ENCODE measurements around the gene PITHD1.
"Not testable (repeated sequence)": the region's sequence is repeated elsewhere in the genome, so short reads cannot be mapped to it uniquely, and the experiment has no call there.

Gene PITHD1

DNA sequence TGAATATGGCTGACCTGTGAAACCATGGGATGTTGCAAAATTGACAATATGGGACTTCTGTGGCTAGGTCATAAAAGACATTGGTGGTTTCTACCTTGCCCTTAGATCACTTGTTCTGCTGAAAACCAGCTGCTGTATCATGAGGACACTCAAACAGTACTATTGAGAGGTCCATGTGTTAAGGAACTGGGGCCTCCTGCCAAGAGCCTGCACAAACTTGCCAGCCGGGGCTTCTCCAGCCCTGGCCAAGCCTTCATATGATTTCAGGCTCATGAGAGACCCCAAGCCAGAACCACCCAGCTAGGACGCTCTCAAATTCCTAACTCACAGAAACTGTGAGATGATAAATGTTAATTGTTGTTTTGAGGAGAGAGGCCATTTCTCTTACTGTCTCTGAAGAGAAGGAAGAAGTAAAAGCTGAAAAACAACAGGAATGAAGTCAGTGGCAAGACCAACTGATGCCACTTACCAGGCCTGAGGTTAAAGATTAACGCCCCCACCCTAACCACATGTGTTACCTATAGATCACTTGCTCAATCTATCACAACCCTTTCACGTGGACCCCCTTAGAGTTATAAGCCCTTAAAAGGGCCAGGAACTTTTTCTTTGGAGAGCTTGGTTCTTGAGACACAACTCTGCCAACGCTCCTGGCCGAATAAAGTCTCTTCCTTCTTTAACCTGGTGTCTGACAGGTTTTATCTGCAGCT, 3.9 kb upstream of the PITHD1 start:
- no peak for DNase-seq (ENCODE audit: low read depth)

DNA sequence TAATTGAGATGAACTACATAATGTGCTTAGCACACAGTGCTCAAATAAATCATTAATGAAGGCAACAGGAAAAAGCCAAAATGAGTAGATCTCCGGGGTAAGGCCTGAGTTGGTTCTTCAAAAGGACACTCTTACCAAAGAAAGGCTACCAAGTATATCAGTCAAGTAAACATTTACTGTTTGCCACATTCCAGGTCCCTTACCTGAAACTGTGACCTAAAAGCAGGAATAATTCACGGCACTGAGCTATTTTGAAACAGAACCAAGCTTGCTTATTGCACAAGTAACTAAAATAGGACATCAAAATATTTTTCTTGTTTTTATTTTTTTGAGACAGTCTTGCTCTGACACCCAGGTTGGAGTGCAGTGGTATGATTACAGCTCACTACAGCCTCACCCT, 2.0 kb upstream of the PITHD1 start:
- DNase-seq (ENCODE audit: low read depth): no peak

DNA sequence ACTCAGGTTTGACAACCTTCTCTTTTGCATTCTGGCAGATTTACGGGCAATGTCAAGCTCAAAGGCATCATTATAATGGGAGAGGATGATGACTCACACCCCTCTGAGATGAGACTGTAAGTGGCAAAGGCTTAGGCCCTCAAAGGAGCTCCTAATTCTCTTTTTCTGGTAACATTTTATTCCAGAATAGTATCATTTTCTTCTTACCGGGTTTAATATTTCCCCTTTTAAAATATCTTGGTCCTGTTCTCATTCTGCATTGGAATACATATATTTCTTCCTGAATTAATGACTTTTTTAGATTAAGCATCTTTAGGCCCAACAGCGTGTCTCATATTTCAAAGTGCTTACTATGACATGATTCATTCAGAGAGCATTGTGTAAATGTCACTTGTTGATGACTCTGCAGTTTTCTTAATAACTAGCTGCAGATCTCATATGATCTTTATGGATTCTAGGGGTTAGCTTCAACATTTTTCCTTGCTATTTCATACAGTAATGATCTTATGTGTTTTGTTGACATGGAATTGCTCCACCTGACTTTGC, 1.7 kb downstream of the PITHD1 start:
- DNase-seq (ENCODE audit: low read depth): no peak

DNA sequence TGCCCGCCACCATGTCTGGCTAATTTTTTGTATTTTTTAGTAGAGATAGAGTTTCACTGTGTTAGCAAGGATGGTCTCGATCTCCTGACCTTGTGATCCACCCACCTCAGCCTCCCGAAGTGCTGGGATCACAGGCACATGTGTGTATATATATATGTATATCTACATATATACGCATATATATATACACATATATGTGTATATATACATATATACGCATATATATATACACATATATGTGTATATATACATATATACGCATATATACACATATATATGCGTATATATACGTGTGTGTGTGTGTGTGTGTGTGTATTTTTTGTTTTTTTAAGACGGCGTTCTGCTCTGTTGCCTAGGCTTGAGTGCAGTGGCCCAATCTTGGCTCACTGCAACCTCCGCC, 4.9 kb downstream of the PITHD1 start:
- DNase-seq (ENCODE audit: low read depth): not testable (repeated sequence)

DNA sequence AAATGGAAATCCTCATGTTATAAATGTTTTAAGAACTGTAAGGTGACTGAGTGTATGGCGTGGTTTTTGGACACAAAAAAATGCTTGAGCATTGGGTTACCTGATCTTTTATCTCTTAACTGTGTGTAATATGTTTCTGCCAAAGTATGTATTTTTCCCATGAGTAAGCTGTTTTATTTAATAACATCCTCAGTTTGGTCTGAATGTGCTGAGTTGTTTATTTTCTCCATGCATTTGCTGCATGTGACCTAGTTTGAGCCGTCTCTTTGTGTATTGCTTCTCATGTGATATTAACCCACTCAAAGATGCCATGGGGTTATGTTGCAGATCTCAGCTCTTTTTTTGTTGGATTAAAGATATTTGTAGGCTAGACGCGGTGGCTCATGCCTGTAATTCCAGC, 6.6 kb downstream of the PITHD1 start:
- DNase-seq (ENCODE audit: low read depth): no peak

DNA sequence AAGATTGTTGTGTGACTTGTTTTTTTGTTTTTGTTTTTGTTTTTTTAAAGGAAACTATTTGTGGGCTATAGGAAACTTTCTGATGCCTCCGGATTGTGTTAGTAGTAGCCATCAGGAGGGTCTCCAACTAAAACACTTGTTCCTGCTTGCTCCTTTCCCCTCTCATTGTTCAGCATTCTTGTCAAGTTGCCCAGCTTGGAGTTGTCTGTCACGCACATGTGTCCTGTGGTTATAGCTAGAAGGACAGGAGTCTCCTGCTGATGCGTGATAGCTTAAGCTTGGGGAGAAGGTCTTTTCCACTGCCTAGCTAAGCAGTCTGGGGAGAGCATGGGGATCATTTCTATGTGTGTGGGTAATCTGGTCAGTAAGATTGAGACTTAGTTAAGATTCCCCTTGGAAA, 9.5 kb downstream of the PITHD1 start:
- no peak for DNase-seq (ENCODE audit: low read depth)

DNA sequence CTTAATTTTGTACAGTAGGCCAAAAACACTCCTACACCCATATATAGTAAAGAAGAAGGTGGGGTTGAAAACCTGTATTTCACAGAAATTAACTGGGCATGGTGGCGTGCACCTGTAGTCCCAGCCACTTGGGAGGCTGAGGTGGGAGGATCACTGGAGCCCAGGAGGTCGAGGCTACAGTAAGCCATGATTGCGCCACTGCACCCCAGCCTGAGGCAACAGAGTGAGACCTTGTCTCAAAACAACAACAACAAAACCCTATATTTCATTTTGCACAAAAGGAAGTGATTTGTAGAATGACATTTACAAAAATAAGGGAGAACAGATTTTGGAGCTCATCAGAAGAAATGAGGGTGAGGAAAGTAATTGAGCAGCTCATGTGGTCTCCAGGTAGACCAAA, 10.5 kb downstream of the PITHD1 start:
- DNase-seq (ENCODE audit: low read depth): no peak

DNA sequence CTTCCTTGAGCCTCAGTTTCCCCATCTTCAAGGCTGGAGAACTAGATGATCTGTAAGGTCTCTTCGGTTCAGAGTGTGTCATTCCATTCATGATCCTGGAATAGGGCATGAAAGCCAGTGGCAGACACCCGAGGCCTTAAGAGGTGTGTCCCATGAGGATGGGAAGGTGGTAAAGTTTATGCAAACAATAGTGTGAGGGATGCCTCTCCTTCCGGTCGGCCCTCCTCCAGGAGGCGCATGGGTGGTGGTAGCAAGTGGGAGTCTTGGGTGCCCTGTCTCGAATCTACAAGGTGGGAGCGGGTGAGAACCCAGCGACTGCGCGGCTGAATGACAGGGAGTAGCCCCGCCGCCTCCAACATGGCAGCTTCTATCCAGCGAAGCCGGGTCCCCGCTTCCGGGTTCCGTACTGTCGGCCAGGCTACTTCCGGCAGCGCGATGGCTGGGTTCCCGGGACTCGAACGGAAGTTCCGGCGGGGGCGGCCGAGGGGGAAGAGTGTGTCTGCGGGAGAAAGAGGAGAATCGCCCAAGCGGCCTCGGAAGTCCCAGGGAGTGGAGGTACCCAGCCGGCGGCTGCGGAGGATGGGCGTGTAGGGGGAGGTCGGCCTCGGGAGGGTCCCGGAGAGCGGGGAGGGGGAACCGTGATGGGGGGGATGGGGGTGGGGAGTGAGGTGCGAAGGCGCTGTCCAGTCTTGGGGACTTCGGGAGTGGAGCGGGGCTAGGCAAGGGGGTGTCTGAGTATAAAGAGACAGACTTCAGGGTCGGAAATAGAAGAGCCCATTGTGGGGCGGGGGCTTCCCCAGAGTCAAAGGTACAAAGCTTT, 12.7 kb downstream of the PITHD1 start, which contains the start of gene LYPLA2:
Gene LYPLA2 (plus strand): TSS at position 450 of the 820 bp plus-strand sequence. CDS start 1,538 bp downstream, outside the sequence.
- peak; percentile 71 for DNase-seq (ENCODE audit: low read depth)

DNA sequence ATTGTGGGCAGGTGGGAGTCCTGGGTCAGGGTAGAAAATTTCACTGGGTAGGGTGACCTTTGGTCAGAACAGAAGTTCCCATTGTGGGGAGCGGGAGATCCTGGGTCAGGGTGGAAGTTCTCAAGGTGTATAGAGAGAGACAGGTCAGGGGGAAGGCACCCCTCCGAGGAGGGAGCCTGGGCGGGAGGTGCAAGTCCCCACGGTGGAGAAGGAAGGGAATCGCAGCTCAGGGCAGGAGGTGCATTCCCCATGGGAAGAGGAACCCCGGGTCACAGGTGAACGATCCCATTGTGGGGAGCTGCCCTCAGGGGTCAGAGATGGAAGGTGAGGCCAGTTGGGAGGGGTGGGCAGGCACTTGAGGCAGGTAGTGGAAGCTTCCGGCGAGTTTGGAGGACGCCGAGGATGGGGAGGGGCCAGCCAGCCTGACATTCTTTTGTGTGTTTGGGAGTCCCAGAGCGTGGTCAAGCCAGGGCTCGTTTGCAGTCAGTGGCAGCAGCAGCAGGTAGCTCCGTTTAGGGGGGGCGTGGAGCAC, 13.4 kb downstream of the PITHD1 start:
- DNase-seq (ENCODE audit: low read depth): no peak

DNA sequence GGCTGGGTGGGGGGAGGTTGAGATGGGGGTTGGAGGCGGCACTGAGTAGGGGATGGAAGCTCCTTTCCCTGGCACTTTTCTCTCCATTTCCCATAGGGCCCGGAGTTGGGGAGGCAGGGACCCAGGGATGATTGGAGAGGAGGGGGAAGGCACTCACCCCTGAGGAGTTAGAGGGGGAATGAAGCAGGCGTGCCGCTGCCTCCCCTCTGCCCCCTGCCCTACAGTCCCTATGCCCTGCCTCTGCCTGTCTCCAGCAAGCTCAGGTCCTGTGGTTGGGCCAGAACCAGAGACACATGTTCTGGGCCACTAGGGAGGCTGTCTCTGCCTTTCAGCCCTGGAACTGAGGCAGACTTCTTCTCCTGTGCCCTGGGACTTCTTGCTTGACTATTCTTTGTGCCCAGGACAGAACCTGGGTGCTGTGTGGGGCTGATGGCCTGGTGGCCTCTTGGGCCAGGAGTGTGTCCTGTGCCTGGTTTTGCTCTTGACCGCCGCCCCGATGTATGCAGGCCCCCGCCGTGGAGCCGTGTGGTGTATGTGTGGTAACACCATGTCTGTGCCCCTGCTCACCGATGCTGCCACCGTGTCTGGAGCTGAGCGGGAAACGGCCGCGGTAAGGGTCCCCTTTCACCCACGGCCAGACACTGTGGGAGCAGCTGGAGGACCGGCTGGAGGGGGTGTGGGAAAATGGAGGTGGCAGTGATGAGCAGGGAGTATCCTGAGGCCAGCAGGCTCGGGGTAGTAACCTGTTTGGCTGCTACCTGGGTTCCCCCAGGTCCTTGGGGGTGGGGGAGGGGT, 14.1 kb downstream of the PITHD1 start:
- DNase-seq (ENCODE audit: low read depth): no peak

DNA sequence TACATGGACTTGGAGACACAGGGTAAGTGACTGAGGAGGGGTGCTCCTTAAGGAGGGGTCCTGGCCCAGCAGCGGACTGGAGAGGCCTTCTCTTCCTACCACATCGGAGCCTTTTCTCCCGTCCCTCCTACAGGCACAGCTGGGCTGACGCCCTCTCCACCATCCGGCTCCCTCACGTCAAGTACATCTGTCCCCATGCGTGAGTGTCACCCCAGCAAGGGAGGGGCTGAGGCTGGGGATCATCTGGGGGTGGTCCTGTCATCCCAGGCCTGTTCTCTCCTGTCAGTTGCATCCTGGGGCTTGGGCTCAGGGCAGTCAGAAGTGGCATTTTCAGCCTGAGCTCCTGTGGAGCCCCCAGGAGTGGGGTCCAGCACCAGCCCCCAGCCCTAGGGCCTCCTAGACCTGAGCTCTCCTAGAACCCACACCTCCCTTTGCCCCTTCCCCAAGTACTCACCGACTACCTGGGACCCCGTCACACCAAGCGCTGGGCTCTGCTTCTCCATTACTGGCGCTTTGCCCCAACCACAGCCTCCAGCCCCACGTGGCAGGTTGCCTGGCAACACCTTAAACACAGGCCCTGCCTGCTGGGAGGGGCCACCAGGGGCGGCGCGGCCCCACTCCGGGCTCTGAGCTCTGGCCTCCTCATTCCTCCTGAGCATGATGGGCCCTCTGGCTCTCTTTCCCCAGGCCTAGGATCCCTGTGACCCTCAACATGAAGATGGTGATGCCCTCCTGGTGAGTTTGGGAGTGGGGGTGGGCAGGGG, 15.0 kb downstream of the PITHD1 start:
- no peak for DNase-seq (ENCODE audit: low read depth)

DNA sequence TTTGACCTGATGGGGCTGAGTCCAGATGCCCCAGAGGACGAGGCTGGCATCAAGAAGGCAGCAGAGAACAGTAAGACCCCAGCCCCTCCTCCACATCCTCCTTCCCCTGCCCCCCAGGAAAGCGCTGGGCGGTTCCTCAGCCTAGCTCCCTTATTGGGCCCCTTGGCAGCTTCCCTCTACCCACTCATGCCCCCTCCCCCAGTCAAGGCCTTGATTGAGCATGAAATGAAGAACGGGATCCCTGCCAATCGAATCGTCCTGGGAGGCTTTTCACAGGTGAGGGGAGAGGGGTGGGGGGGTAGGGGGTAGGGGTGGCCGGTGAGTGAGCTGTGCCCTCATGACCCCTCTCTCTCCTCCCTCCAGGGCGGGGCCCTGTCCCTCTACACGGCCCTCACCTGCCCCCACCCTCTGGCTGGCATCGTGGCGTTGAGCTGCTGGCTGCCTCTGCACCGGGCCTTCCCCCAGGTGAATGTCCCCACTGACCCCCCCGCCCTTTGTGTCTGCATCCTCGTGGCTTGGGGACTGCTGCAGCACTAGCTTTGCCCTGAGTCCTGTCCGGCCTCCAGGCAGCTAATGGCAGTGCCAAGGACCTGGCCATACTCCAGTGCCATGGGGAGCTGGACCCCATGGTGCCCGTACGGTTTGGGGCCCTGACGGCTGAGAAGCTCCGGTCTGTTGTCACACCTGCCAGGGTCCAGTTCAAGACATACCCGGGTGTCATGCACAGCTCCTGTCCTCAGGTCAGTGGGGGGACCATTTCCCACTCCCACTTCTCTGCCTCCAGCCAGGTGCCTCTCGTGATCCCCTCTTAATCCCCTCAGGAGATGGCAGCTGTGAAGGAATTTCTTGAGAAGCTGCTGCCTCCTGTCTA, 15.9 kb downstream of the PITHD1 start:
- DNase-seq (ENCODE audit: low read depth): no peak

DNA sequence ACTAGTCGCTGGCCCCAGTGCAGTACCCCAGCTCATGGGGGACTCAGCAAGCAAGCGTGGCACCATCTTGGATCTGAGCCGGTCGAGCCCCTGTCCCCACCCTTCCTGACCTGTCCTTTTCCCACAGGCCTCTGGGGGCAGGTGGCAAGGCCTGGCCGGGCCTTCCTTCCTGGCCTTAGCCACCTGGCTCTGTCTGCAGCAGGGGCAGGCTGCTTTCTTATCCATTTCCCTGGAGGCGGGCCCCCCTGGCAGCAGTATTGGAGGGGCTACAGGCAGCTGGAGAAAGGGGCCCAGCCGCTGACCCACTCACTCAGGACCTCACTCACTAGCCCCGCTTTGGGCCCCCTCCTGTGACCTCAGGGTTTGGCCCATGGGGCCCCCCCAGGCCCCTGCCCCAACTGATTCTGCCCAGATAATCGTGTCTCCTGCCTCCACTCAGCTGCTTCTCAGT, 16.5 kb downstream of the PITHD1 start:
- not testable (repeated sequence) for DNase-seq (ENCODE audit: low read depth)

DNA sequence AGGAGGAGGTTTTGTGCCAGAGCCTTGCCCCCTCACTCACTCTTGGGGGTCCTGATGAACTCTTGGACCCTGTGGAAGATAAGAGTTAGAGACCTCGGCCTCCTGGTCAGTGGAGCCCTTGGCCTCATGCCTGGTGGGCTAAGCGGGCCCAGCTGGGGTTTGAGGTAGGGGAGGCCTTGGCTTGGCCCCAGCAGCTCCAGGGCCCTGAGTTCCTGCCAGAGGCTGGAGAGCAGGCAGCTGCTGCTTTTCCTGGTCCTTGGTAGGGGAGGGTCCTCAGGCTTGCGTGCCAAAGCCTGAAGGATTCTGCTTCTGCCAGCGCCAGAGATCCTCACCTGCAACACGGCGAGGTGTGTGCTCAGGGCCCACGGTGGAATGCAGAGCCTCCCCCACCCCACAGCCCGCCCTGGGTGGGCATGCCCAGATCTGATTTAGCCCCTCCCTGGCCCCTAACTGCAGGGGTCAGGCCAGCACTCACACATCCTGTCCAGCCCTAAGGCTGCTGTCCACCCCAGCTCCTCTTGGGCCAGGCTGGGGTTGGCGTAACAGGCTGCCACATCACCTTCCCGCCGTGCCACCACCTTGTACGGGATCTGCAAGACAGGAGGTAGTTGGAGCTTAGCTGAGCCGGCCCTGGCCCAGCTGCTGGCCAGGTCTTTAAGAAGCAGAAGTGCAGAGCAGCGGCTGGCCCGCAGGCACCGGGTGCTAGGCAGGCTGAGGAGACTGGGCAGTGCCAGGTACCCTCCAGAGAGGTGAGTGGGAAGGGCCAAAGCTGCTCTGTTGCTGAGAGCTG, 17.7 kb downstream of the PITHD1 start:
- no peak for DNase-seq (ENCODE audit: low read depth)

DNA sequence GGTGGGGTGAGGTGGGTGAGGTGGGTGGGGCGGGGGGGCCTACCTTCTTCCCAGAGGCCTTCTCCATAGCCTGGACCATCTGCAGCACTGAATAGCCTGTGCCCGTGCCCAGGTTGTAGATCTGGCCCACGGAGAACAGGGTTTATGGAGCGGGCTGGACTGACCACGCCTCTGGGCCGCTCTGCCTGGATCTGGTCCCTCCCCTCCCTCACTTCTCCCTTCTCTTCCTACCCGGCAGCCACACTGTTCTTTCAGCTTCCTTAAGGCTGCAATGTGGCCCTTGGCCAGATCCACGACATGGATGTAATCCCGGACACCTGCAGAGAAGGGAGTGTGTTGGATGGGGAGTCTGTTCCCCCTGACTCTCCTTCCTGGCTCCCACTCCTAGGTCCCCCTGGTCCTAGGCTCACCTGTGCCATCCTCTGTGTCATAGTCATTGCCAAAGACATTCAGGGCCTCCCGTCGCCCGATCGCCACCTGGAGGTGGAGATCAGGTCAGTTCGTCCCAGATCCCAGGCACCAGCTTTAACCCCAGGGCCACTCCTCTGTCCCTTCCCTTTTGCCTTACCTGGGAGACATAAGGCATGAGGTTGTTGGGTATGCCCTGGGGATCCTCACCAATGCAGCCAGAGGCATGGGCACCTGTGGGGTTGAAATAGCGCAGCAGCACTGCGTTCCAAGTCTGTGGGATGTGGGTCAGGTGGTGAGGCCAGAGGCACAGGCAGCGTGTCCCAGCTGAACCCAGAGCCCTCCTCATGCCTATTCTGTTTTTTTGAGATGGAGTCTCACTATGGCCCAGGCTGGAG, 18.5 kb downstream of the PITHD1 start:
- DNase-seq (ENCODE audit: low read depth): no peak

DNA sequence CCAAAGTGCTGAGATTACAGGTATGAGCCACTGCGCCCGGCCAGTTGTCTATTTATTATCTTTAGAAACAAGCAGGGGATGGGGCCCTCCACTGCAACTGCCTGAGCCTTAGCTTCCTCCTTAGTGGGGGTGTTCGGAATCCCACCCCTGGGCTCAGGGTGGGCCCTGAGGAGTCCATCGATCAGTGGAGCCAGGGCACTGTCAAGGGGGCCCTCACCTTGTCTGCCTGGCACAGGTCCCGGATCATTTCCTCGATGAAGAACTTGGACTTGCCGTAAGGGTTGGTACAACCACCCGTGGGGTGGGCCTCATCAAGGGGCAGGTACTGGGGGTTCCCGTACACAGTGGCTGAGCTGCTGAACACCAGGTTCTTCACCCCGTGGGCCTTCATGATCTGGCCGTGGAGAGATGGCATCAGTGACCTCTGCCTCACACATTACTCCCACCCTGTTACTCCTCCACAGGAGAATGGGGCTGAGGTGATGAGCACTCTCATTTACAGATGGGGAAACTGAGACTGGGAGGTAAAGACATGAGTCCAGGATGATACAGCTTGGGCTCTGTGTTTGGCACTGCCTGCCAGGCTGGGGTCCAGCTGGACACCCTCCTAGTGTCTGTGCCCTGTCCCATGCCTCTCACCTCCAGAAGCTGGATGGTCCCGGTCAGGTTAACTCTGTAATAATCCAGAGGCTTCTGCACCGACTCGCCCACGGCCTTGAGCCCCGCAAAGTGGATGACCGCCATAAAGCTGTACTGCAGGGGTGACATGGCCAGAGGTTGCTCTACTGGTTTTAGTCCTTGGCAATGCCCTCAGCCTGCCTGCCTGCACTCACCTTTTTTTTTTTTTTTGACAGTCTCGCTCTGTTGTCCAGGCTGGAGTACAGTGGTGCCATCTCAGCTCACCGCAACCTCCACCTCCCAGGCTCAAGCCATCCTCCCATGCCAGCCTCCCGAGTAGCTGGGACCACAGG, 19.5 kb downstream of the PITHD1 start:
- DNase-seq (ENCODE audit: low read depth): no peak

DNA sequence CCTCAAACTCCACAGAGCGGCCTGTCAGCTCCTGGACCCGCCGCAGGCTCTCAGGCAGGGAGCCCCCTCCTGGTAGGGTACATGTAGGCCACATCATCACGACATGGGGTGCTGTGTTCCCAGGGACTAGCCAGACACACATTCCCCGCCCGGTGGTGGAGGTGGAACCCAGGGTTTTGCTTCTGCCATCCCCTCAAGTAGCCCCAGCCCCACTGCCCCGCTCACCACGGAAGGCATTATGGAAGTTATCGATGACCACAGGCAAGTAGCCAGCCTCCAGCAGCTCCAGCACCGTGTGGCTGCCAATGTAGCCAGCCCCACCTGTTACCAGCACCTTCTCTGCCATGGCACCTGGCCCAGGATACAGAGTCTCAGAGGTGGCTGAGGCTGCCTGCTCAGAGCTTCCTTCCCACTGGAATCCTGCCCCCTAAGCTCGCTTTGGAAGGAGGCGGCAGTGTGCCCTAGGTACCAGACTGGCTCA, 20.5 kb downstream of the PITHD1 start:
- no peak for DNase-seq (ENCODE audit: low read depth)

Measured in activated gamma-delta T cell treated with anti-CD3 and anti-CD28 coated beads, Interleukin-2, amount 50 U/mL, for 16 hours (primary cell).